ENCODE results near the gene MCCC1.
"Not testable (repeated sequence)": the region's sequence is repeated elsewhere in the genome, so short reads cannot be mapped to it uniquely, and the experiment has no call there.

The MCCC1 gene

DNA sequence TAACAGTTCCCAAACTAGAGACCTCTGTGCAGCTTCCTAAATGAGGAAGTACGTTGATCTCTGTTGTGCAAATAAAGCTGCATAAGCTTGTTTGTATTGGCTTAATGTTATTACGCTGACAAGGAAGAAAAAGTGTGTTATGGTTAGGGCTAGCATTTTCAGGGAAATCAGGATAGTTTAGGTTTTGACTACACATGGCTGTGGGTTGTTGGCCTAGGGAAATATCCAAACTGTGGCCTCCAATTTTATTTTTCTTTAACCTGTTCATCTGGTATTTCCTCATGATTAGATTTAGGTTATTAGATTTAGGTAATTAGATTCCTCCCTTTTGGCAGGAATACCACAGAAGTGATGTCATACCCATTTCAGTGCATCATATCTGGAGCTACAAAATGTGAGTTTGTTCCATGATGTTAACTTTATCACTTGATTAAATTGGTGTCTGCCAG is 8.7 kb upstream of the MCCC1 start:
- Histone ChIP-seq H3K4me1 (ENCODE audit: control extremely low read depth in 1 of 4, control insufficient read depth in 4 of 4, insufficient read depth in 4 of 4, low read length in 3 of 4) (peaks cover 0 to 6% (median 4%) of the 10 kb centered on the region in 4 experiments), H3K27ac (ENCODE audit: insufficient read depth in 1 of 2, low read depth in 1 of 2, low read length in 2 of 2, poor library complexity in 1 of 2, severe bottlenecking in 2 of 2) (no peak overlapping the region), H3K27me3 (replicated peaks in 2 of 5; ENCODE audit: control insufficient read depth in 4 of 5, insufficient read depth in 5 of 5, low read length in 4 of 5) (no peaks in the 10 kb centered on the region), H3K9me3 (ENCODE audit: control extremely low read depth in 1 of 5, control insufficient read depth in 4 of 5, insufficient read depth in 2 of 5, low read depth in 1 of 5, low read length in 4 of 5) (peaks cover 0 to 5% (median 0%) of the 10 kb centered on the region in 5 experiments), H3K4me3 (ENCODE audit: control insufficient read depth in 1 of 7, extremely low read depth in 1 of 7, insufficient read depth in 4 of 7, low read depth in 2 of 7, low read length in 6 of 7) (no peak overlapping the region), H3K36me3 (ENCODE audit: control insufficient read depth in 4 of 4, insufficient read depth in 4 of 4, low read length in 3 of 4) (no peaks in the 10 kb centered on the region)
- POLR2A ChIA-PET: no interaction called here
- CTCF ChIA-PET: interaction anchor here (0.7 kb wide), 1 partner anchor 71 kb away, joined by 3 read pairs; no protein-coding TSS in a partner anchor
- DNase-seq: peak in 2 of 3 donors; percentile 43 to 56
- WGBS (ENCODE audit: insufficient coverage): 8% methylated on average over 2 of the region's 2 CpGs

DNA sequence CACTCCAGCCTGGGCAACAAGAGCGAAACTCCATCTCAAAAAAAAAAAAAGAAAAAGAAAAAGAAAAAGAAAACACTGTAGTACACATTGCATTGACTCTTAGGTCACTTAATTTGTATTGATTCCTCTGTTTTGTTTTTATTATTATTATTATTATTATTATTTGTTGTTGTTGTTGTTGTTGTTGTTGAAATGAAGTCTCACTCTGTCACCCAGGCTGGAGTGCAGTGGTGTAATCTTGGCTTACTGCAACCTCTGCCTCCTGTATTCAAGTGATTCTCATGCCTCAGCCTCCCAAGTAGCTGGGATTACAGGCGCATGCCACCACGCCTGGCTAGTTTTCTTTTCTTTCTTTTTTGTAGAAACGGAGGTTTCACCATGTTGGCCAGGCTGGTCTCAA is 8.1 kb upstream of the MCCC1 start:
- not testable (repeated sequence) for DNase-seq; H3K4me3 ChIP-seq (ENCODE audit: control insufficient read depth in 1 of 7, extremely low read depth in 1 of 7, insufficient read depth in 4 of 7, low read depth in 2 of 7, low read length in 6 of 7)

DNA sequence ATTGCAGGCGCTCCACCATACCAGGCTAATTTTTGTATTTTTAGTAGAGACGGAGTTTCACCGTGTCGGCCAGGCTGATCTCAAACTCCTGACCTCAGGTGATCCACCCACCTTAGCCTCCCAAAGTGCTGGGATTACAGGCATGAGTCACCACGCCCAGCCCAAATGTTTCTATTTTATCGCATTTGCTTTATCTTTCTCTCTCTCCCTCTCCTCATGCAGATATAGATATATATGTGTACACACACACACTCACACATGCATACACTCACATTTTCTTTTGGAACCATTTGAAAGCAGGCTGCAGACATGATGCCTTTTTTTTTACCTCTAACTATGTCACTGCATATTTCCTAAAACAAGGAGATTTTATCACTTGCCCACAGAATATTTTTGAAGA is 7.3 kb upstream of the MCCC1 start:
- Histone ChIP-seq H3K27ac (ENCODE audit: insufficient read depth in 1 of 2, low read depth in 1 of 2, low read length in 2 of 2, poor library complexity in 1 of 2, severe bottlenecking in 2 of 2) (no peak overlapping the region), H3K4me1 (ENCODE audit: control extremely low read depth in 1 of 4, control insufficient read depth in 4 of 4, insufficient read depth in 4 of 4, low read length in 3 of 4) (peaks cover 0 to 6% (median 4%) of the 10 kb centered on the region in 4 experiments), H3K9me3 (ENCODE audit: control extremely low read depth in 1 of 5, control insufficient read depth in 4 of 5, insufficient read depth in 2 of 5, low read depth in 1 of 5, low read length in 4 of 5) (peaks cover 0 to 2% (median 0%) of the 10 kb centered on the region in 5 experiments), H3K4me3 (ENCODE audit: control insufficient read depth in 1 of 7, extremely low read depth in 1 of 7, insufficient read depth in 4 of 7, low read depth in 2 of 7, low read length in 6 of 7) (no peak overlapping the region), H3K27me3 (replicated peaks in 2 of 5; ENCODE audit: control insufficient read depth in 4 of 5, insufficient read depth in 5 of 5, low read length in 4 of 5) (no peaks in the 10 kb centered on the region), H3K36me3 (ENCODE audit: control insufficient read depth in 4 of 4, insufficient read depth in 4 of 4, low read length in 3 of 4) (no peaks in the 10 kb centered on the region)
- DNase-seq: no peak
- POLR2A ChIA-PET: no interaction called here
- WGBS (ENCODE audit: insufficient coverage): 81% methylated on average over 5 of the region's 6 CpGs
- CTCF ChIA-PET: no interaction called here

More for the DNA sequence above, 8.1 kb upstream of the MCCC1 start:
- H3K4me1 ChIP-seq (ENCODE audit: control extremely low read depth in 1 of 4, control insufficient read depth in 4 of 4, insufficient read depth in 4 of 4, low read length in 3 of 4); H3K9me3 ChIP-seq (ENCODE audit: control extremely low read depth in 1 of 5, control insufficient read depth in 4 of 5, insufficient read depth in 2 of 5, low read depth in 1 of 5, low read length in 4 of 5); H3K27ac ChIP-seq (ENCODE audit: insufficient read depth in 1 of 2, low read depth in 1 of 2, low read length in 2 of 2, poor library complexity in 1 of 2, severe bottlenecking in 2 of 2); CTCF ChIA-PET; H3K36me3 ChIP-seq (ENCODE audit: control insufficient read depth in 4 of 4, insufficient read depth in 4 of 4, low read length in 3 of 4); H3K27me3 ChIP-seq (replicated peaks in 2 of 5; ENCODE audit: control insufficient read depth in 4 of 5, insufficient read depth in 5 of 5, low read length in 4 of 5); POLR2A ChIA-PET: not testable (repeated sequence)
- 100% methylated on average over 1 of the region's 4 CpGs for WGBS (ENCODE audit: insufficient coverage)

DNA sequence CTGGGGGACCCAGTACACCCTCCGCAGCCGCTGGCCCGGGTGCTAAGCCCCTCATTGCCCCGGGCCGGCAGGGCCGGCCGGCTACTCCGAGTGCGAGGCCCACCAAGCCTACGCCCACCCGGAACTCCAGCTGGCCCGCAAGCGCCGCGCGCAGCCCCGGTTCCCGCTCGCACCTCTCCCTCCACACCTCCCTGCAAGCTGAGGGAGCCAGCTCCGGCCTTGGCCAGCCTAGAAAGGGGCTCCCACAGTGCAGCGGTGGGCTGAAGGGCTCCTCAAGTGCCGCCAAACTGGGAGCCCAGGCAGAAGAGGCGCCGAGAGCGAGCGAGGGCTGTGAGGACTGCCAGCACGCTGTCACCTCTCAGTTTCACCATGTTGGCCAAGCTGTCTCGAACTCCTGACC is 4.7 kb upstream of the MCCC1 start:
- H3K4me3 ChIP-seq (ENCODE audit: control insufficient read depth in 1 of 7, extremely low read depth in 1 of 7, insufficient read depth in 4 of 7, low read depth in 2 of 7, low read length in 6 of 7); H3K36me3 ChIP-seq (ENCODE audit: control insufficient read depth in 4 of 4, insufficient read depth in 4 of 4, low read length in 3 of 4); H3K9me3 ChIP-seq (ENCODE audit: control extremely low read depth in 1 of 5, control insufficient read depth in 4 of 5, insufficient read depth in 2 of 5, low read depth in 1 of 5, low read length in 4 of 5); POLR2A ChIA-PET; DNase-seq; H3K27ac ChIP-seq (ENCODE audit: insufficient read depth in 1 of 2, low read depth in 1 of 2, low read length in 2 of 2, poor library complexity in 1 of 2, severe bottlenecking in 2 of 2); H3K27me3 ChIP-seq (replicated peaks in 2 of 5; ENCODE audit: control insufficient read depth in 4 of 5, insufficient read depth in 5 of 5, low read length in 4 of 5); CTCF ChIA-PET: not testable (repeated sequence)
- 93% methylated on average over 23 of the region's 28 CpGs for WGBS (ENCODE audit: insufficient coverage)
- H3K4me1 ChIP-seq (ENCODE audit: control extremely low read depth in 1 of 4, control insufficient read depth in 4 of 4, insufficient read depth in 4 of 4, low read length in 3 of 4): peaks cover 4 to 17% (median 12%) of the 10 kb centered on the region in 4 experiments

DNA sequence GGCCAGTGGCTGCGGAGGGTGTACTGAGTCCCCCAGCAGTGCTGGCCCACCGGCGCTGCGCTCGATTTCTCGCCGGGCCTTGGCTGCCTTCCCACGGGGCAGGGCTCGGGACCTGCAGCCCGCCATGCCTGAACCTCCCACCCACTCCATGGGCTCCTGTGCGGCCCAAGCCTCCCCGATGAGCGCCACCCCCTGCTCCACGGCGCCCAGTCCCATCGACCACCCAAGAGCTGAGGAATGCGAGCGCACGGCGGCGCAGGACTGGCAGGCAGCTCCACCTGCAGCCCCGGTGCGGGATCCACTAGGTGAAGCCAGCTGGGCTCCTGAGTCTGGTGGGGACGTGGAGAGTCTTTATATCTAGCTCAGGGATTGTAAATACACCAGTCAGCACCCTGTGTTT is 1.7 kb upstream of the MCCC1 start:
- DNase-seq; H3K36me3 ChIP-seq (ENCODE audit: control insufficient read depth in 4 of 4, insufficient read depth in 4 of 4, low read length in 3 of 4); H3K27me3 ChIP-seq (replicated peaks in 2 of 5; ENCODE audit: control insufficient read depth in 4 of 5, insufficient read depth in 5 of 5, low read length in 4 of 5); H3K4me3 ChIP-seq (ENCODE audit: control insufficient read depth in 1 of 7, extremely low read depth in 1 of 7, insufficient read depth in 4 of 7, low read depth in 2 of 7, low read length in 6 of 7); H3K27ac ChIP-seq (ENCODE audit: insufficient read depth in 1 of 2, low read depth in 1 of 2, low read length in 2 of 2, poor library complexity in 1 of 2, severe bottlenecking in 2 of 2); H3K9me3 ChIP-seq (ENCODE audit: control extremely low read depth in 1 of 5, control insufficient read depth in 4 of 5, insufficient read depth in 2 of 5, low read depth in 1 of 5, low read length in 4 of 5); POLR2A ChIA-PET; CTCF ChIA-PET: not testable (repeated sequence)
- peaks cover 6 to 18% (median 13%) of the 10 kb centered on the region in 4 experiments for H3K4me1 ChIP-seq (ENCODE audit: control extremely low read depth in 1 of 4, control insufficient read depth in 4 of 4, insufficient read depth in 4 of 4, low read length in 3 of 4)
- no CpG with 5 or more reads among the region's 24 CpGs for WGBS (ENCODE audit: insufficient coverage)

DNA sequence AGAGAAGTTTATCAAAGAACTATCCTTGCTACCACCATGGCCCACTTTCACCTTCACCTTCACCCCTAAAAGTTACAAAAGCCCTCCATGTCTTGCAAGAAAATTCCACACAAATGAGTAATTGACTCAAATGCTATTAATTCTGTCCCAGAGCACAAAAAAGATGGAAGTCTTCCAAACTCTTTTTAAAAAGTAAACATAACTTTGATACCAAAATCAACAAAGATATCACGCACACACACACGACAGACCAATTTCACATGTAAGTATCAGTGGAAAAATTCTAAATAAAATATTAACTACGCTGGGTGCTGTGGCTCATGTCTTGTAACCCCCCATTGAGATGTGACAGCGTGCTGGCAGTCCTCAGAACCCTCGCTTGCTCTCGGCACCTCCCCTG is 1.1 kb upstream of the MCCC1 start:
- no peak for DNase-seq
- Histone ChIP-seq H3K27ac (ENCODE audit: insufficient read depth in 1 of 2, low read depth in 1 of 2, low read length in 2 of 2, poor library complexity in 1 of 2, severe bottlenecking in 2 of 2) (no peak overlapping the region), H3K9me3 (ENCODE audit: control extremely low read depth in 1 of 5, control insufficient read depth in 4 of 5, insufficient read depth in 2 of 5, low read depth in 1 of 5, low read length in 4 of 5) (no peaks in the 10 kb centered on the region), H3K4me3 (ENCODE audit: control insufficient read depth in 1 of 7, extremely low read depth in 1 of 7, insufficient read depth in 4 of 7, low read depth in 2 of 7, low read length in 6 of 7) (peak overlapping the region in 2 of 7 experiments; percentile 97 to 99), H3K27me3 (replicated peaks in 2 of 5; ENCODE audit: control insufficient read depth in 4 of 5, insufficient read depth in 5 of 5, low read length in 4 of 5) (no peaks in the 10 kb centered on the region), H3K4me1 (ENCODE audit: control extremely low read depth in 1 of 4, control insufficient read depth in 4 of 4, insufficient read depth in 4 of 4, low read length in 3 of 4) (peaks cover 6 to 18% (median 13%) of the 10 kb centered on the region in 4 experiments), H3K36me3 (ENCODE audit: control insufficient read depth in 4 of 4, insufficient read depth in 4 of 4, low read length in 3 of 4) (peaks cover 0 to 6% (median 4%) of the 10 kb centered on the region in 4 experiments)
- POLR2A ChIA-PET: interaction anchor here (0.5 kb wide), 1 partner anchor 280 kb away, joined by 3 read pairs; no protein-coding TSS in a partner anchor
- CTCF ChIA-PET: interaction anchor here (1.5 kb wide), 1 partner anchor 25 kb away, joined by 4 read pairs; no protein-coding TSS in a partner anchor
- WGBS (ENCODE audit: insufficient coverage): no CpG with 5 or more reads among the region's 6 CpGs

DNA sequence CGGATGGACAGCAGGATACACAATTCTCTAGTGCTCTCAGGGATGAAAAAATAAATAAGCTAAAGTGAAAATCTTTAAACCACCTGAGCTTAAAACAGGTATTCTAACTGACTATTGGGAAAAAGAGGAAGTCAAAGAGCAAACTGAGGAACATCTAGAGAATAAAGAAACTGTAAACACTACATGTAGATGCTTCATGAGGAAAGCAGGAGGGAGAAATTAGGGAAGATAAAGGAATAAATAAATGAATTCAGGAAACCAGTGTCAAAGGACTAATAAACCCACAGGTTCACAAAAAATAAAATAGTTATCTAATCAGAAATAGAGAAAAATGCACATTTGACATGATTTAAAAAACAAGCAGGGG is 525 bp upstream of the MCCC1 start:
- no peaks in the 10 kb centered on the region for H3K9me3 ChIP-seq (ENCODE audit: control extremely low read depth in 1 of 5, control insufficient read depth in 4 of 5, insufficient read depth in 2 of 5, low read depth in 1 of 5, low read length in 4 of 5)
- WGBS (ENCODE audit: insufficient coverage): 0% methylated on average over 1 of the region's 1 CpG
- H3K27ac ChIP-seq (ENCODE audit: insufficient read depth in 1 of 2, low read depth in 1 of 2, low read length in 2 of 2, poor library complexity in 1 of 2, severe bottlenecking in 2 of 2): peak overlapping the region; percentile 69 to 90
- peaks cover 0 to 6% (median 4%) of the 10 kb centered on the region in 4 experiments for H3K36me3 ChIP-seq (ENCODE audit: control insufficient read depth in 4 of 4, insufficient read depth in 4 of 4, low read length in 3 of 4)
- H3K4me3 ChIP-seq (ENCODE audit: control insufficient read depth in 1 of 7, extremely low read depth in 1 of 7, insufficient read depth in 4 of 7, low read depth in 2 of 7, low read length in 6 of 7): peak overlapping the region in 6 of 7 experiments; percentile 87 to 99 (median 96)
- no peak for DNase-seq
- POLR2A ChIA-PET: interaction anchor here (0.5 kb wide), 1 partner anchor 280 kb away, joined by 3 read pairs; no protein-coding TSS in a partner anchor
- H3K27me3 ChIP-seq (replicated peaks in 2 of 5; ENCODE audit: control insufficient read depth in 4 of 5, insufficient read depth in 5 of 5, low read length in 4 of 5): no peaks in the 10 kb centered on the region
- CTCF ChIA-PET: interaction anchor here (1.1 to 1.5 kb wide), 2 partner anchors 18 to 25 kb away, joined by 3 to 4 read pairs; no protein-coding TSS in a partner anchor
- H3K4me1 ChIP-seq (ENCODE audit: control extremely low read depth in 1 of 4, control insufficient read depth in 4 of 4, insufficient read depth in 4 of 4, low read length in 3 of 4): peaks cover 6 to 18% (median 13%) of the 10 kb centered on the region in 4 experiments
